ENCODE results near the gene MARCHF10.

MARCHF10 gene

DNA sequence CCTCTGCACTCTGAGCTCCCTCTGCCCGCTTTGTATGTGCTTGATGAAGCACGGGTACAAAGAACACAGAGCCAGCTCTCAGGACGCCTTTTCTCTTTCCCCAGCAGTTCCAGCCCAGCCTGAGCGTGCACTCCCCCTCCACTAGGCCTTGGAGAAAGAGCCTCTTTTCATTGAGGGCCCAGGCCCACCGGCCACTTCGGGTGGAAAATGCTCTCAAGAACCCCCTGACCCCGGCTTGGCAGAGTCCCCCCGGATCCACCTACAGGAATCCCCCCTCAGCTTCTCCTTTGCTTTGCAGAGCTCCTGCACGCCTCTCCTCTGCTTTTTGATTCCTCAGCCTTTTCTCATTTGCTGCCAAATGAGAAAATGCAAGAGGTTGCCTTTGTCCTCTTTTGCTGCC, 150.4 kb downstream of the MARCHF10 start:
- no peaks in the 10 kb centered on the region for H3K36me3 ChIP-seq (ENCODE audit: insufficient read depth, low read length)
- H3F3A ChIP-seq (ENCODE audit: low read depth): no peaks in the 10 kb centered on the region
- peaks cover 3% of the 10 kb centered on the region for H3K4me1 ChIP-seq (ENCODE audit: insufficient read depth, low read length, poor library complexity, severe bottlenecking)
- no peaks in the 10 kb centered on the region for H3K79me2 ChIP-seq (ENCODE audit: insufficient read depth, low read length)
- H3K4me3 ChIP-seq (ENCODE audit: low read length, poor library complexity, severe bottlenecking): no peak overlapping the region
- no peaks in the 10 kb centered on the region for H4K20me1 ChIP-seq (ENCODE audit: insufficient read depth, low read length, poor library complexity, severe bottlenecking)
- no peaks in the 10 kb centered on the region for H3K9me2 ChIP-seq (replicated peaks; ENCODE audit: low read depth, low read length)
- no peaks in the 10 kb centered on the region for H3K27me3 ChIP-seq (ENCODE audit: insufficient read depth, low read length, poor library complexity, severe bottlenecking)
- TF ChIP-seq EZH2phosphoT487 (IDR thresholded peaks at IDR 0.05; ENCODE audit: borderline replicate concordance): no peak
- no peak for TF ChIP-seq CTCF (conservative IDR thresholded peaks at IDR 0.05; ENCODE audit: low read length)
- H2AFZ ChIP-seq (ENCODE audit: low read length): no peak overlapping the region
- no peaks in the 10 kb centered on the region for H3K9me3 ChIP-seq (ENCODE audit: insufficient read depth, low read depth, low read length)
- H3K4me2 ChIP-seq (ENCODE audit: low read depth, low read length, poor library complexity, severe bottlenecking): no peak overlapping the region
- no peak overlapping the region for H3K9ac ChIP-seq (ENCODE audit: low read depth, low read length, poor library complexity, severe bottlenecking)

- TF ChIP-seq CTCF (conservative IDR thresholded peaks at IDR 0.05; ENCODE audit: low read length) (no peak), EZH2phosphoT487 (IDR thresholded peaks at IDR 0.05; ENCODE audit: borderline replicate concordance) (no peak)
- Histone ChIP-seq H3F3A (ENCODE audit: low read depth) (no peaks in the 10 kb centered on the region), H4K20me1 (ENCODE audit: insufficient read depth, low read length, poor library complexity, severe bottlenecking) (no peaks in the 10 kb centered on the region), H3K27me3 (ENCODE audit: insufficient read depth, low read length, poor library complexity, severe bottlenecking) (no peaks in the 10 kb centered on the region), H3K9me3 (ENCODE audit: insufficient read depth, low read depth, low read length) (no peaks in the 10 kb centered on the region), H3K4me2 (ENCODE audit: low read depth, low read length, poor library complexity, severe bottlenecking) (no peak overlapping the region), H2AFZ (ENCODE audit: low read length) (no peak overlapping the region), H3K36me3 (ENCODE audit: insufficient read depth, low read length) (no peaks in the 10 kb centered on the region), H3K4me1 (ENCODE audit: insufficient read depth, low read length, poor library complexity, severe bottlenecking) (peaks cover 8% of the 10 kb centered on the region), H3K9ac (ENCODE audit: low read depth, low read length, poor library complexity, severe bottlenecking) (no peak overlapping the region), H3K79me2 (ENCODE audit: insufficient read depth, low read length) (no peaks in the 10 kb centered on the region), H3K9me2 (replicated peaks; ENCODE audit: low read depth, low read length) (no peaks in the 10 kb centered on the region), H3K4me3 (ENCODE audit: low read length, poor library complexity, severe bottlenecking) (no peak overlapping the region)
Measured at GRCh38 chr17:62657145-62657665, 150.9 kb downstream of the MARCHF10 start.

DNA sequence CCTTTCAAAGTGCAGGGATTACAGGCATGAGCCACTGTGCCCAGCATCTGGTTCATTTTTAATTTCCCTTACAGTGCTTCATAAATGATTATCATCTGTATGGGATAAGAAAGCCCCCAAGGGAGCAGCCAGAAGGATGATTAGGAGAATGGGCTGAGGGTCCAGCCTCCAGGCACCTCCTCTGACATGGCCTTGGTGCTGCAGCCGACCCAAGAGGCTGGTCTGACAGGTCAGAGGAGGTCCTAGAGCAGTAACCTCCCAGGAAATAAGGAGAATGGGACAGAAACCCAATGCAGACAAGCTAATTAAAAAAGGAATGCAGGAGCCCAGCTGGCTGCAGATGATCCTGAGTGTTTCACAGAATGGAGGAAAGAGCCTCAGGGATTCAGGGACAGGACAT, 151.7 kb downstream of the MARCHF10 start:
- no peak overlapping the region for H2AFZ ChIP-seq (ENCODE audit: low read length)
- H3K9me3 ChIP-seq (ENCODE audit: insufficient read depth, low read depth, low read length): no peaks in the 10 kb centered on the region
- no peaks in the 10 kb centered on the region for H4K20me1 ChIP-seq (ENCODE audit: insufficient read depth, low read length, poor library complexity, severe bottlenecking)
- no peak overlapping the region for H3K4me3 ChIP-seq (ENCODE audit: low read length, poor library complexity, severe bottlenecking)
- 0 out of 2 replicates have a peak, but pooled peaks cover 3% of the 10 kb centered on the region for H3F3A ChIP-seq (ENCODE audit: low read depth)
- no peaks in the 10 kb centered on the region for H3K9me2 ChIP-seq (replicated peaks; ENCODE audit: low read depth, low read length)
- H3K4me2 ChIP-seq (ENCODE audit: low read depth, low read length, poor library complexity, severe bottlenecking): no peak overlapping the region
- no peaks in the 10 kb centered on the region for H3K27me3 ChIP-seq (ENCODE audit: insufficient read depth, low read length, poor library complexity, severe bottlenecking)
- no peak for TF ChIP-seq EZH2phosphoT487 (IDR thresholded peaks at IDR 0.05; ENCODE audit: borderline replicate concordance)
- no peak for TF ChIP-seq CTCF (conservative IDR thresholded peaks at IDR 0.05; ENCODE audit: low read length)
- H3K36me3 ChIP-seq (ENCODE audit: insufficient read depth, low read length): no peaks in the 10 kb centered on the region
- no peaks in the 10 kb centered on the region for H3K79me2 ChIP-seq (ENCODE audit: insufficient read depth, low read length)
- peaks cover 8% of the 10 kb centered on the region for H3K4me1 ChIP-seq (ENCODE audit: insufficient read depth, low read length, poor library complexity, severe bottlenecking)
- no peak overlapping the region for H3K9ac ChIP-seq (ENCODE audit: low read depth, low read length, poor library complexity, severe bottlenecking)

Data from Loucy (cell line).